ENCODE measurements around the gene AUTS2. TPM values are rescaled to one million over a fixed set of nuclear protein-coding genes. Genes with fewer than 3 reads are reported as not detected.

The AUTS2 gene
- total RNA-seq, 1 experiment from 2014 or later = 2.3 TPM

- DNase-seq (ENCODE audit: low read depth) = no peak
- in situ Hi-C loops (cut with HindIII; ENCODE audit: low pct_unique_long_range_greater_than_20kb, low sequenced_read_pairs) = no loop called here
These were observed 612.1 kb downstream of the AUTS2 start for GRCh38 chr7:70210200-70210935.

- in situ Hi-C loops (cut with HindIII; ENCODE audit: low pct_unique_long_range_greater_than_20kb, low sequenced_read_pairs) = no loop called here
- DNase-seq (ENCODE audit: low read depth) = no peak
These were observed 612.6 kb downstream of the AUTS2 start for GRCh38 chr7:70210936-70211310.

GRCh38 chr7:70212281-70212680 lies 614.0 kb downstream of the AUTS2 start:
- in situ Hi-C loops (cut with HindIII; ENCODE audit: low pct_unique_long_range_greater_than_20kb, low sequenced_read_pairs) = no loop called here

GRCh38 chr7:70214071-70214470 lies 615.8 kb downstream of the AUTS2 start:
- DNase-seq (ENCODE audit: low read depth) = no peak
- in situ Hi-C loops (cut with HindIII; ENCODE audit: low pct_unique_long_range_greater_than_20kb, low sequenced_read_pairs) = no loop called here

More at GRCh38 chr7:70212281-70212680, 614.0 kb downstream of the AUTS2 start:
- no peak for DNase-seq (ENCODE audit: low read depth)

- DNase-seq (ENCODE audit: low read depth) = no peak
- in situ Hi-C loops (cut with HindIII; ENCODE audit: low pct_unique_long_range_greater_than_20kb, low sequenced_read_pairs) = no loop called here
These were observed 617.2 kb downstream of the AUTS2 start for GRCh38 chr7:70215491-70215890.

GRCh38 chr7:70217571-70217970 lies 619.3 kb downstream of the AUTS2 start:
- DNase-seq (ENCODE audit: low read depth) = no peak
- in situ Hi-C loops (cut with HindIII; ENCODE audit: low pct_unique_long_range_greater_than_20kb, low sequenced_read_pairs) = no loop called here

- in situ Hi-C loops (cut with HindIII; ENCODE audit: low pct_unique_long_range_greater_than_20kb, low sequenced_read_pairs) = no loop called here
- no peak for DNase-seq (ENCODE audit: low read depth)
These were observed 619.7 kb downstream of the AUTS2 start for GRCh38 chr7:70218006-70218405.

GRCh38 chr7:70219061-70219460 lies 620.8 kb downstream of the AUTS2 start:
- DNase-seq (ENCODE audit: low read depth) = no peak
- in situ Hi-C loops (cut with HindIII; ENCODE audit: low pct_unique_long_range_greater_than_20kb, low sequenced_read_pairs) = no loop called here

- in situ Hi-C loops (cut with HindIII; ENCODE audit: low pct_unique_long_range_greater_than_20kb, low sequenced_read_pairs) = no loop called here
- DNase-seq (ENCODE audit: low read depth) = no peak
These were observed 631.0 kb downstream of the AUTS2 start for GRCh38 chr7:70229242-70229641.

- DNase-seq (ENCODE audit: low read depth) = no peak
- in situ Hi-C loops (cut with HindIII; ENCODE audit: low pct_unique_long_range_greater_than_20kb, low sequenced_read_pairs) = no loop called here
These were observed 632.5 kb downstream of the AUTS2 start for GRCh38 chr7:70230761-70231160.

- in situ Hi-C loops (cut with HindIII; ENCODE audit: low pct_unique_long_range_greater_than_20kb, low sequenced_read_pairs) = no loop called here
These were observed 635.5 kb downstream of the AUTS2 start for GRCh38 chr7:70233776-70234175.

GRCh38 chr7:70237256-70237655 lies 639.0 kb downstream of the AUTS2 start:
- in situ Hi-C loops (cut with HindIII; ENCODE audit: low pct_unique_long_range_greater_than_20kb, low sequenced_read_pairs) = no loop called here

More at GRCh38 chr7:70233776-70234175, 635.5 kb downstream of the AUTS2 start:
- DNase-seq (ENCODE audit: low read depth) = no peak

GRCh38 chr7:70237831-70238575 lies 639.7 kb downstream of the AUTS2 start:
- in situ Hi-C loops (cut with HindIII; ENCODE audit: low pct_unique_long_range_greater_than_20kb, low sequenced_read_pairs) = no loop called here
- DNase-seq (ENCODE audit: low read depth) = no peak

More at GRCh38 chr7:70237256-70237655, 639.0 kb downstream of the AUTS2 start:
- DNase-seq (ENCODE audit: low read depth) = no peak

GRCh38 chr7:70239918-70240317 lies 641.6 kb downstream of the AUTS2 start:
- in situ Hi-C loops (cut with HindIII; ENCODE audit: low pct_unique_long_range_greater_than_20kb, low sequenced_read_pairs) = no loop called here

GRCh38 chr7:70240873-70241272 lies 642.6 kb downstream of the AUTS2 start:
- DNase-seq (ENCODE audit: low read depth) = no peak
- in situ Hi-C loops (cut with HindIII; ENCODE audit: low pct_unique_long_range_greater_than_20kb, low sequenced_read_pairs) = no loop called here

More at GRCh38 chr7:70239918-70240317, 641.6 kb downstream of the AUTS2 start:
- no peak for DNase-seq (ENCODE audit: low read depth)

GRCh38 chr7:70241536-70242175 lies 643.4 kb downstream of the AUTS2 start:
- in situ Hi-C loops (cut with HindIII; ENCODE audit: low pct_unique_long_range_greater_than_20kb, low sequenced_read_pairs) = no loop called here
- no peak for DNase-seq (ENCODE audit: low read depth)

- no peak for DNase-seq (ENCODE audit: low read depth)
- in situ Hi-C loops (cut with HindIII; ENCODE audit: low pct_unique_long_range_greater_than_20kb, low sequenced_read_pairs) = no loop called here
These were observed 644.6 kb downstream of the AUTS2 start for GRCh38 chr7:70242826-70243225.

GRCh38 chr7:70243443-70243842 lies 645.2 kb downstream of the AUTS2 start:
- in situ Hi-C loops (cut with HindIII; ENCODE audit: low pct_unique_long_range_greater_than_20kb, low sequenced_read_pairs) = no loop called here
- DNase-seq (ENCODE audit: low read depth) = no peak

- in situ Hi-C loops (cut with HindIII; ENCODE audit: low pct_unique_long_range_greater_than_20kb, low sequenced_read_pairs) = no loop called here
- no peak for DNase-seq (ENCODE audit: low read depth)
These were observed 659.6 kb downstream of the AUTS2 start for GRCh38 chr7:70257921-70258320.
